ENCODE data around the gene ZMYM2. TPM values are rescaled to one million over a fixed set of nuclear protein-coding genes. Genes with fewer than 3 reads are reported as not detected.

Gene ZMYM2
- total RNA-seq, 1 experiment from 2014 or later, result 31.7 TPM

DNA sequence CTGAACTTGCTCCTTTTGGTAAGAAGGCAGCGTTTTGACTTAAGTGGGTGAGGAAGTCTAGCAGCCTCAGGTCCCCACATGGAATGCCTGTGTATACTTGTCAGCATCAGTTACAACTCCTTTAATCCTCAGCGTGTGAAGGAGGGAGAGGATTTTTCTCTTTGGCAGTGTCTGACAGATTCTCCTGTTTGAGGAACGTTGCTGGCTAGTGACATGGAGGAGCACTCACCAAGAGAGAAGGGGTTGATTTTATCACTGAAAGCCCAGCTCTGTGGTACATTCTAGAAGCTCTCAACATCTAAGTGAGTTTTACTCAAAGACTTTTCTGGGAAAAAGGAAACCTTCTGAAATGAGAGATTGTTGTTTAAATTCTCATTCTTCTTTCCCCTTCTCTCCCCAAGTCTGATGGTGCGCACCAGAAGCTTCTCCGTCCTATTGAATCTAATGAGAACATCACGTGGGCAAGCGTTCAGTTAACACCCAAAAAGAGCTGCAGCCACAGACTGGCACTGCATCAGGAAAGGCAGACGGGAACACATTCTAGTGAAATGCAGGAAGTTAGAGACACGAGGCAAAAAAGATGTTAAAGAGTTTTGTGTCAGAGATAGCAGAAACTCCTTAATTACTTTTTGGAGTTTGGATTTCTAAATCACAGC, 144.1 kb downstream of the ZMYM2 start:
- no peak for DNase-seq (ENCODE audit: low read depth)

GRCh38 chr13:20105161-20105689, 146.7 kb downstream of the ZMYM2 start:
- DNase-seq (ENCODE audit: low read depth), result no peak

- no peak for DNase-seq (ENCODE audit: low read depth)
Observed at GRCh38 chr13:20106742-20107141, 148.2 kb downstream of the ZMYM2 start.

DNA sequence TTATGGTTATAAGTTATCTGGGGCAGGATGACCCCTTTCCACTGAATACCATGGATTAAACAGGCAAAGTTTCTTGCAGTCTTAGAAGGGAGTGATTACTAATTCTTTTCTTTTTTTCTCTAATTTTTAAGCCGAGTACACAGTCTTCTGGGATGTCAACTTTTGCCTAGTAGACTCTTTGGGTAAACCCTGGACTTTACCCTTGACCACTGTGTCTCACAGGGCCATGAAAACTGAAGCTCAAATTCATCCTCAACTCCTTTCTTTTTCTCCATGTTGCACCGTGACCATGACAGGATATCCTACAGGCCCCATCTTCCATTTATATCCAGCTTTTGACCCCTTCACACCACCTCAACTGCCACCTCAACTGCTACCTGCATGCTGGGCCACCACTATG, 150.5 kb downstream of the ZMYM2 start:
- DNase-seq (ENCODE audit: low read depth), result no peak

- DNase-seq (ENCODE audit: low read depth), result no peak
Observed at GRCh38 chr13:20114066-20114610, 155.6 kb downstream of the ZMYM2 start.

- DNase-seq (ENCODE audit: low read depth), result no peak
Observed at GRCh38 chr13:20116213-20116612, 157.7 kb downstream of the ZMYM2 start.

- DNase-seq (ENCODE audit: low read depth), result peak; percentile 44
Observed at GRCh38 chr13:20118268-20119140, 160.0 kb downstream of the ZMYM2 start.

GRCh38 chr13:20119960-20120359, 161.4 kb downstream of the ZMYM2 start:
- DNase-seq (ENCODE audit: low read depth), result no peak

GRCh38 chr13:20121159-20121525, 162.6 kb downstream of the ZMYM2 start:
- DNase-seq (ENCODE audit: low read depth), result peak; percentile 33

DNA sequence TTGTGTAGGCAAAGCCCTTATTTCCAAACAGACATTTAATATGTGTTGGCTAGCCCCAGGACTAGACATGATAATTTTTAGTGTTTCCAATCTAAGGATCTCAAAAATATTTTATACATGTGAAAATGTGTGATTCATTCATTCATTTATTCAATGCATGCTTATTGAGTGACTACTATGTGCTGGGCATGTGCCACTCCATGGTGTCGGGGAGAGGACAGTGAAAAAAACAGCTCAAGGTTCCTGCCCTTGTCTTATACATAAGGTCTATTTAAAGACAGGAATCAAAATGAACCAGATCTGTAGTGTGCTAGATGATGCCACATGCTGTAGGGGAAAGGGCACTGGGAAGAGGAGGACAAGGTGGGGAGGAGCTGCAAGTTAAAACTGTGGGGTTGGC, 165.8 kb downstream of the ZMYM2 start:
- DNase-seq (ENCODE audit: low read depth), result no peak

GRCh38 chr13:20125129-20125782, 166.7 kb downstream of the ZMYM2 start:
- DNase-seq (ENCODE audit: low read depth), result peak; percentile 57

DNA sequence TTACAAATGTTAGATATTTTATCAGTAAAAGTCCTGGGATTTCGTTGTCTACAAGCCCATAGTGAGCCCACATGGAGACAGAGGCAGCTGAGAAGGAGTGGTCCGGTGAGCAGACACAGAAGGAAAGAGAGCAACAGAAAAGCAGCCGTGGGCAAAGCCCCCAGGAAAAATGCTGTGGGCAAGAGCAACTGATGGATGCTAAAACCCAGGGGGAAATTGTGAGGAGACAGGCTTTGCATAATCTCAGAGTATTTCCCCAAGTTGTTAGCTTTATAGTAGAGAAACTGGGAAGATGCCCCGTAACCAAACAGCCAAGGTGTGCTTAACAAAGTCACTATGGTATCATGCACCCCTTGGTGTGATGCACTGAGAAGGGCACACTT, 167.2 kb downstream of the ZMYM2 start:
- no peak for DNase-seq (ENCODE audit: low read depth)

- DNase-seq (ENCODE audit: low read depth), result peak; percentile 14
Observed at GRCh38 chr13:20126541-20127261, 168.2 kb downstream of the ZMYM2 start.

DNA sequence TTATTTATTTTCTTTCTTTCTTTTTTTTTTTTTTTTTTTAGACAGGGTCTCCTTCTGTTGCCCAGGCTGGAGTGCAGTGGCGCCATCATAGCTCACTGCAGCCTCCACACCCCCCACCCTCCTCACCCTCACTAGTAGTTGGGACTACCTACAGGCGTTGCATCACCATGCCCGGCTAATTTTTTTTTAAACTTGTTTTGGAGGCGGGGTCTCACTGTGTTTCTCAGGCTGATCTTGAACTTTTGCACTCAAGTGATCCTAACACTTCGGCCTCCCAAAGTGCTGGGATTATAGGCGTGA, 168.7 kb downstream of the ZMYM2 start:
- no peak for DNase-seq (ENCODE audit: low read depth)

DNA sequence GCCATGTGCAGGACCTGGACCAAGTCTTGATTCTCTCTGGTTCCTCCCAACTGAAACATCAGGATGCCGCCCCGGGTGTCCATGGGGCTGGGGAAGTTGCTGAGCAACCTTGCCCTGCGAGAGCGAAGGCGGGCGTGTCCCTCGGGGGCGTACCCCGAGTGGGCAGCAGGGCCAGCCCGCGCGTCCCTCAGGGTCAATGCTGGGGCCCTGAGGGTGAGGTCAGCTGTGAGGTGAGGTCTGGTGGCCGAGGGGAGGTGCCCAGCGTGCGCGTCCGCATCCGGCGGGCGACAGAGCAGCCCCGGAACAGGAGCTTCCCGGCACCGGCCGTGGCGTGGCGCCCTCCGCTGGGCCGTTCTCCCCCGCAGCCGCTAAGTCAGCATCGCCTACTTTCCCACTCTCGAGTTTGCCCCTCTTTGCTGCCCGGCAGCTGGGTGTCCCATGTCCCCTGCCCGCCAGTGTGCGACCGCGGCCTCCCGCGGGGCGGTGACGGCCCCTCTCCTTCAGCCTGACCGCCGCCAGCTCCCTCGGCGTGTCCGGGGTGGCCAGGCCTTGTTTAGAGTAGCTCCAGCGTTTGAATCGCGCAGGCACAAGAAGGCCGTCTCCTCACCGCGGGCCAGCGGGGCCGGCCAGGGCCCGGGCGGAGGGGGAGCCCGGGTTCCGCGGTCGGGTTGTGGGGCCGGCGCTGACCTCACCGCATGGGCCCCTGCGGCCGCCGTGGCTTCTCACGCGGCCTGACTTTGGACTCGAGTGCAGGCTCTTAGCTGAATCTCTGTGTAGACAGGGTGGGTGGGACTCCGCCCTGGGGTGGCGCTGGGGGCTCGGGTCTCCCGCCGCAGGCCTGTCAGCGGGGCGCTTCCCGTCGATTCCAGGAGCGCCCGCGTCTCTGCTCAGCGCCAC, 169.3 kb downstream of the ZMYM2 start:
- DNase-seq (ENCODE audit: low read depth), result peak; percentile 62

DNA sequence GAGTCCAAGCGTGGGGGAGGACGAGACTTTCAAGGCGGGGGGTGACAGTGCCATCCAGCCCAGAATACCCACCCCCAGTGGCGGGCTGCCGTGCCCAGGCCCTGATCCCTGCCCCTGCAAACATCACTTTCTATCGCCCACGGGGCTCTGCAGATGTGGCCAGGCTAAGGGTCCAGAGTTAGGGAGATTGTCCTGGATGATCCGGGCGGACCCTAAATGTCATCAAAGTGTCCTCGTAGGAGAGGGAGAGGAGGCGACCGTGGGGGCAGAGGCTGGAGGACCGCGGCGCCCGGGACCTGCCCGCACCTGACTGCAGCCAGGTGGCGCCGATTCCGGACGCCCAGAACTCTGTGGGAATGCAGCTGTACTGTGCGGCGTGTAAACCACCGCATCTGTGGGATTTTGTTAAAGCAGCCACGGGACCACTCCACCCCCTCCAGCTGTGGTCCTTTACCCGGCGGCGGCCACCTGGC, 170.0 kb downstream of the ZMYM2 start:
- no peak for DNase-seq (ENCODE audit: low read depth)

DNA sequence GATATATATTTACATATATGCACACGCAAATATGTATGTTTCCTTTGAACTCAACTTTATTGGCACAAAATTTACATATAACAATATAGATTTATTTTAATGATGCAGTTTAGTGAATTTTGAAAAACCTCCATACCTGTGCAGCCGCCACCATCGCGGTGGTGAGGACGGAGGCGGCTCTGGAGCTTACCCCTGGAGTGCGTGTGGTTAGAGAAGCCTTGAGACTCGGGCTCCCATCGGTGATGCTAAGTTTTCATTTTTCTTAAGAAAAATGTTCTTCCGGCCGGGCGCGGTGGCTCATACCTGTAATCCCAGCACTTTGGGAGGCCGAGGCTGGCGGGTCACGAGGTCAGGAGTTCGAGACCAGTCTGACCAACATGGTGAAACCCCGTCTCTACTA, 170.5 kb downstream of the ZMYM2 start:
- DNase-seq (ENCODE audit: low read depth), result no peak

GRCh38 chr13:20130012-20130411, 171.5 kb downstream of the ZMYM2 start:
- DNase-seq (ENCODE audit: low read depth), result no peak

DNA sequence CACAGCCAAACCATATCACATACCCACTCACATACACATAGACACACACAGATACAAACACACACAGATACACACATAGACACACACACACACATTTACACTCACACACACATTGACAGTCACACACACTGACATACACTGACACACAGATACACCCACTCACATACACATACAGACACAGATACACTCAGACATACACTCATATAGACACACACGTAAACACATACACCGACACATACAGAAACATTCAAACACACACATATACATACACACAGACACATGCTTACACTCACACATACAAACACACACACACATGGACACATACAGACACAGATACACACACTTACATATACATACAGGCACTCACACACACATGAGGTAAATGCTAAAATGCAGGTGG, 172.1 kb downstream of the ZMYM2 start:
- no peak for DNase-seq (ENCODE audit: low read depth)

GRCh38 chr13:20131057-20131832, 172.7 kb downstream of the ZMYM2 start:
- no peak for DNase-seq (ENCODE audit: low read depth)
